Activated CD4-positive, alpha-beta T cell treated with anti-CD3 and anti-CD28 coated beads, Interleukin-2, Interleukin-6, amounts not matched to agents 100 ng/mL and 50 ng/mL, durations not matched to agents 16 hours and 8 hours (primary cell): ENCODE results near the gene MLXIPL.
"Not testable (repeated sequence)": the region's sequence is repeated elsewhere in the genome, so short reads cannot be mapped to it uniquely, and the experiment has no call there.

Source experiments
- DNase-seq: peaks from one replicate; pipeline ENCODE4 v3.0.0-alpha.2; 2020

Gene MLXIPL, protein sequence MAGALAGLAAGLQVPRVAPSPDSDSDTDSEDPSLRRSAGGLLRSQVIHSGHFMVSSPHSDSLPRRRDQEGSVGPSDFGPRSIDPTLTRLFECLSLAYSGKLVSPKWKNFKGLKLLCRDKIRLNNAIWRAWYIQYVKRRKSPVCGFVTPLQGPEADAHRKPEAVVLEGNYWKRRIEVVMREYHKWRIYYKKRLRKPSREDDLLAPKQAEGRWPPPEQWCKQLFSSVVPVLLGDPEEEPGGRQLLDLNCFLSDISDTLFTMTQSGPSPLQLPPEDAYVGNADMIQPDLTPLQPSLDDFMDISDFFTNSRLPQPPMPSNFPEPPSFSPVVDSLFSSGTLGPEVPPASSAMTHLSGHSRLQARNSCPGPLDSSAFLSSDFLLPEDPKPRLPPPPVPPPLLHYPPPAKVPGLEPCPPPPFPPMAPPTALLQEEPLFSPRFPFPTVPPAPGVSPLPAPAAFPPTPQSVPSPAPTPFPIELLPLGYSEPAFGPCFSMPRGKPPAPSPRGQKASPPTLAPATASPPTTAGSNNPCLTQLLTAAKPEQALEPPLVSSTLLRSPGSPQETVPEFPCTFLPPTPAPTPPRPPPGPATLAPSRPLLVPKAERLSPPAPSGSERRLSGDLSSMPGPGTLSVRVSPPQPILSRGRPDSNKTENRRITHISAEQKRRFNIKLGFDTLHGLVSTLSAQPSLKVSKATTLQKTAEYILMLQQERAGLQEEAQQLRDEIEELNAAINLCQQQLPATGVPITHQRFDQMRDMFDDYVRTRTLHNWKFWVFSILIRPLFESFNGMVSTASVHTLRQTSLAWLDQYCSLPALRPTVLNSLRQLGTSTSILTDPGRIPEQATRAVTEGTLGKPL

DNA sequence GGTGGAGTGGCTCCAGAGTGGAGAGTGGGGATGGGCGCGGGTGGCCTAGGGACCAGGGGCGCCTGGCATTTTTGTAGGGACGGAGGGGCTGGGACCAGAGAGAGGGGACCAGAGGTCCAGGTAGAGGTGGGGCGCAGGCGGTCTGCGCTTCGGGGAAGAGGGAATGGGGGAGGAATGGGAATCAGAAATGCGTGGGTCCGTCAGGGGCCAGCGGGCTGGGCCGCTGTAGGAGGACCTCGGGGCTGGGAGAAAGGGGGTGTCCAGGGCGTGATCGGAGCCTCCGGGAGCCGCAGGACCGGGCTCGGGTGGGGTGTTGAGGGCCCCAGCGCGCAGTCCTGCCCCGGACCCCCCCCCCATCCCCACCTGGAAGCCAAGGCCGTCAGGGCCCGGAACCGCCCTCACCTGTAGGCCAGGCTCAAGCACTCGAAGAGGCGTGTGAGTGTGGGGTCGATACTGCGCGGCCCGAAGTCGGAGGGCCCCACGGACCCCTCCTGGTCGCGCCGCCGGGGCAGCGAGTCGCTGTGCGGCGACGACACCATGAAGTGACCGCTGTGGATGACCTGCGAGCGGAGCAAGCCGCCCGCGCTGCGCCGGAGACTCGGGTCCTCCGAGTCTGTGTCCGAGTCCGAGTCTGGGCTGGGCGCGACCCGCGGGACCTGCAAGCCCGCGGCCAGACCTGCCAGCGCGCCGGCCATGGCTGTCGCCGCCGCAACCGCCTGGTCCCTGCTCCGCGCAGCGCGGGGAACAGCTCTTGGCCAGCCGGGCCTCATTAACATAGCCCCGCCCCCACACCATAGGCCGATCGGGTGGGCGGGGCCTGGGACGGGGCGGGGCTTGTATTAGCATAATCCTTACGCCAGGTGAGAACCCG is at the start of gene MLXIPL:
Gene MLXIPL, minus strand, starts transcription at position 725 of the 871 bp plus-strand sequence. Its CDS starts 30 bp downstream, at position 695.
- peak; percentile 66 for DNase-seq

DNA sequence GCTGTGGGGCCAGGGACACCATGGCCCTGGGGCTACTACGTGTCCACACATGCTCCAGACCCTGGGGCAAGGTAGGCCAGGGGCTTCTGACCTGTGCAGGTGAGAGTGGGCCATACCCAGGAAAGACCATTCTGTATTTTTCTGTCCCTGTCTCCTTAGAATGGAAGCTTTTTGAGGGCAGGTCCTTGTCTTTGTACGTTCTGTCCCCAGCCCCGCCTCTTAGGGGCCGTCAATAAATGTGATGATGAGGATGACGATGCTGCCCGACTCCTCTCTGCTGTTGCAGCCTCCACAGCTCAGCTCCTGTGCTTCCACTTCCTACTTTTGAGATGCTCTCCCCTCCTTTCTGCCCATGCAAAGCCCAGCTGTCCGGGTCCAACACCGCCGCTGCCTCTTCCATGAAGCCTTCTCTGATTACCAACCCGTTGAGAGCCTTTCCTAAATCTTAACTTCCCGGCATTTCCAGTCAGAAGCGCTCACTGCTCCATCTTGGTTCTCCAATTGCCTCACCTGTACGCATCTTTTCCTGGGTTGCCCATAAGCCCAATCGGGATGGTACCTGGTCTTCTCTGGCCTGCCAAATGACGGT is 47.6 kb upstream of the MLXIPL start:
- DNase-seq, result no peak

DNA sequence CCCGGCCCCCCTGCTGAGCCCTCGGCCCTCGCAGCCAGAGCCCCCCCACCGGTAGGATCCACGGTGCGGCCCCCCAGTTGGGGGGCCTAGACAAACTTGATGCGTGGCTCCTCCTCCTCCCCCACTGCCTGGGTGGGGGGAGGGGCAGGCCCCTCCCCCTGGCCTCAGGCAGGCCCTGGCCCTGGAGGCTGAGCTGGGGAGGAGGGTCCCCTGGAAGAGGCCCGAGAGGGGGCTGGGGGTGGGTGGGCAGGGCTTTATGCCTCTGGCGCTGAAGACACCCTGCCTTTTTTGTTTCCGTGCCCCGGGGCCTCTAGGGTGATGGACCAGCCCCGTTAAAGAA is 47.0 kb upstream of the MLXIPL start:
- DNase-seq, result no peak

DNA sequence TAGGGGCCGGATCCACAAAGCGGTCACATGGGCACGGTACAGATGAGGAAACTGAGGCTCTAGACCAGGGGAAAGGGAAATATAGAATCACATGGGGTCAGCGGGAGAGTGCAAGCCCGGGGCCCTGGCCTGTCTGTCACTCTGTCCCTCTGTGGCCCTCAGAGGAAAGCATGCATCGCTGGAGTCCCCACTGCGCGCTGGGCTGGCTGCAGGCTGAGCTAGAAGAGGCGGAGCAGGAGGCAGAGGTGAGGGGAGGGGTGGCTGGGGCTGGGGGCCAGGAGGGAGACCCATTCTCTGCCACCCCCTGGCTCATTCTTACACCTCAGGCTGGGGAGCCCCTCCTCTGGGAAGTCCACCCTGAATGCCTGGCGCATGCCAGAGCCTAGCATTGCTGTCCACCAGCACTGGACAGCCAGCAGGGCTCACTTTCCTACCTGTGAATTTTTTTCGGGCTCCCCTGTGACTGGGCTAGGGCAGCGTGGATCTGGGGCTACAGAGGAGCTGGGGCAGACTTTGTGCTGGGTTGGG is 45.6 kb upstream of the MLXIPL start:
- no peak for DNase-seq

DNA sequence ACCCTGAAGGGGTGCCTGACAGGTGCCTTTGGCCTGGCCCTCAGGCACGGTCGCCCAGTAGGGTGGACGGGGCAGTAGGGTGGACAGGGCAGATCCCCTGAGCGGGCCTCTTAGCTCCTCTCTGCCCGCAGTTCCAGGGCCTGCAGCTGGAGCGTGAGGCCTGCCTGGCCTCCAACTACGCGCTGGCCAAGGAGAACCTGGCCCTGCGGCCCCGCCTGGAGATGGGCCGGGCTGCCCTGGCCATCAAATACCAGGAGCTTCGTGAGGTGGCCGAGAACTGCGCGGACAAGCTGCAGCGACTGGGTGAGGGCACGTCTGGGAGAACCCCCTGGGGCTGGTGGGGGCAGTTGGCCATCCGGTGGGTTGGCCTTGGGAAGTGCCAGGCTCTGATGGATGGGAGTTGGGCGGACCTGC is 45.0 kb upstream of the MLXIPL start:
- no peak for DNase-seq

DNA sequence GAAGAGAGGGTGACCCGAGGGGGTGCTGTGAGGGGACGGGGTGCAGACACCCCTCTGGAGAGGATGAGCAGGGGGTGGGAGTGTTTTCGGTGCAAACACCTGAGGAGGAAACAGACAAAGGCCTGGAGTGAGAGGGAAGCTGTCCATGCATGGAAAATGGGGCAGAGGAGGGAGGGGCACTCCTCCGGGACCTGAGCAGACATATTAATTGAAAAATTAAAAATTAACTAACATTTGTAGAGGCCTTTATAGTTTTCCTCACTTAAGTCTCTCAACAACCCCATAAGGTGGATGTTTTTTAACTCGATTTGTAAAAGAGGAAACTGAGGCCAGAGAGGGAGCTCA is 44.5 kb upstream of the MLXIPL start:
- no peak for DNase-seq

DNA sequence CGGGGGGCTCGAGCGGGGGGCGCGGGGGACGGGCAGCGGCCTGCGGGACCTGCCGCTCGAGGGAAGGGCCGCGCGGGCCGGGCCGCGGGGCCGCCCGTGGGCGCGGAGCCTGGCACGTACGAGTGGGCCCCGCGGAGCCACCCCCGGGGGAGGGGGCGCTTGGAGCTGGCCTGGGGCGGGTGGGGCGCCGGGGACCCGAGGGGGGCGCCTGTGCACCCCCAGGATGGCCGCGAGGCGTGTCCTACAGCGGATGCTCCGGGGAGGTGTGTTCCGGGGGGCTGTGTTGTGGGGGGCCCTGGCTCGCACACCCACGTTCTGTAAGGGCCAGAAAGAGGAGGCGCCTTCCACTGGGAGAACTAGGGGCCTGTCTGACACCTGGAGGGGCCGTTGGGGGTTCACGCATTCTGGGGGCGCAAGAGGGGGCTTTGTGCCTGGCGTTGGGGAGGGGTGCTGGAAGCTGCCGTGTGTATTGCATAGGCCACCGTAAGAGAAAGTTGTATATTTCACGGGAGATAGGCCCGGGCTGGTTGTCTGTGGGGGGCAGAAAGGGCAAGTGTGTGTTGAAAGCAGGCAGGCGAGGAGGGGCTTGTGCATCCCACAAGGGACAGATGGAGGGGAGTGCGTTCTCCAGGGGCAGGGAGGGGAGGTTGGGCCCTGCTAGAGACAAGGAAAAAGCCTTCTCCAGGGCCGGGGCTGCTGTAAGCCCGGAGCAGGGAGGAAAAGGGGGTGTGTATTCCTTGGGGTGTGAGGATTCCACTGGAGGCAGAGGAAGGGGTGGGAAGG is 44.0 kb upstream of the MLXIPL start:
- no peak for DNase-seq

DNA sequence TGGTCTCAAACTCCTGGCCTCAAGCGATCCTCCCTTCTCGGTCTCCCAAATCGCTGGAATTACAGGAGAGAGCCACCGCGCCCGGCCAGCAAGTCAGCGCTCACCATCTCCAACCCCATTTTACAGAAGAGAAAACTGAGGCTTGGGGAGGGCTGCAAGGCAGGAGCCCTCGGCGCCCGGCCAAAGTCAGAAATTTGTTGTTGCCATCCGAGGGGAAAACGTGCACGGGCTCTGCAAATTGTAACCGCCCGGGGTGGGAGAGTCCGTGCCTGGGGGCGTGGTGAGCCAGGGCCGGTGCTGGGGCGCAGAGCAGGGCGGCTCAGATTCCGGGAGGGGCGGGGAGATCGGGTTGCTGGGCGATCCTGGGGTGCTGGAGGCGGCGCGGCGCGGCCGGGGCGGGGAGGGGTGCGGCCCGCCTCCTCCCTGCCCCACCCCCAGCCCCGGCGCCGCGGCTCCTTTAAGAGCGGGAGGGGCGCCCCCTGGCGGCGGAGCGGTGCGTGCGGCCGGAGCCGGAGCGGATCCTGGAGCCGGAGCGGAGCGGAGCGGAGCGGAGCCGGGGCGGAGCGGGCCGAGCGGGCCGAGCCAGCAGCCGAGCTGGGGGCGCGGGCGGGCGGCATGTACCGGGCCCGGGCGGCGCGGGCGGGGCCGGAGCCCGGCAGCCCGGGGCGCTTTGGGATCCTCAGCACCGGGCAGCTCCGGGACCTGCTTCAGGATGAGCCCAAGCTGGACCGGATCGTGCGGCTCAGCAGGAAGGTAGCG is 43.2 kb upstream of the MLXIPL start, which contains the start of gene VPS37D:
Gene VPS37D, plus strand, starts transcription at position 488 of the 759 bp plus-strand sequence. Its CDS starts 128 bp downstream, at position 616.
- DNase-seq, result peak; percentile 95

DNA sequence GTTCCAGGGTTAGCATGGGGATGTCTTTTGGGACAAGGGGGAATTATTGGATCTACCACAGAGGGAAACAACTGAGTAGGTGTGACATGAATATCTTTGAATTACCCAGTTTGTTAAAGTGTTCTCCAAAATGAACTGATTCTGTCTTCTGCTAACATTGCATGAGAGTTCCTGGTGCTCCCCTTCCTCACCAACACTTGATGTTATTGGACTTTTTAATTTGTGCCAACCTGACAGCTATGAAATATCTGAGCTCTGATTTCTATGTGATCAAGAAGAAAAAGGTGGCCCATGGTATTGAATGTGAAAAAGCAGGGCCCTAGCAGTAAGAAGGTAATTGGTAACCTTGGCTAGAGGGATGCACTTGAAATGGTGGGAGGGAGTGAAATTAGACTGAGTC is 38.7 kb upstream of the MLXIPL start:
- no peak for DNase-seq

DNA sequence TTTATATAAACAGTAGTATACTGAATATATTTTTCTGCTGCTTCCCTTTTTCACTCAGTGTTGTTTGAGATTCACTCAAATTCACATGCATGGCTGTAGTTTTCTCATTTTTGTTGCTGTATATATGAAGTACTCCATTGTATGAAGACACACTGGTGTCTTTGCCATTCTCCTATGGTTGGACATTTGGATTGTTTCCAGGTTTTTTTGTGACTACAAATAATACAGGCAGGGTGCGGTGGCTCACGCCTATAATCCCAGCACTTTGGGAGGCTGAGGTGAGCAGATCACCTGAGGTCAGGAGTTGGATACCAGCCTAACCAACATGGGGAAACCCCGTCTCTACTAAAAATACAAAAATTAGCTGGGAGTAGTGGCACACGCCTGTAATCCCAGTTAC is 36.3 kb upstream of the MLXIPL start:
- DNase-seq, result not testable (repeated sequence)

DNA sequence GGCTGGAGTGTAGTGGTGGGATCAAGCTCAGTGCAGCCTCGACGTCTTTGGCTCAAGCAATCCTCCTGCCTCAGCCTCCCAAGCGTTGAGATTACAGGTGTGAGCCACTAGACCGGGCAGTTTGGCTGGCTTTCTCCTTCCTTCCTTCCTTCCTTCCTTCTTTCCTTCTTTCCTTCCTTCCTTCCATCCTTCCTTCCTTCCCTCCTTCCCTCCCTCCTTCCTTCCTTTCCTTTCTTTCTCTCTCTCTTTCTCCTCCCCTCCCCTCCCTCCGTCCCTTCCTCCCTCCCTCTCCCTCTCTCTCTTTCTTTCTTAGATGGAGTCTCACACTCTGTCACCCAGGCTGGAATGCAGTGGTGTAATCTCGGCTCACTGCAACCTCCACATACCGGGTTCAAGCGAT is 35.7 kb upstream of the MLXIPL start:
- no peak for DNase-seq

DNA sequence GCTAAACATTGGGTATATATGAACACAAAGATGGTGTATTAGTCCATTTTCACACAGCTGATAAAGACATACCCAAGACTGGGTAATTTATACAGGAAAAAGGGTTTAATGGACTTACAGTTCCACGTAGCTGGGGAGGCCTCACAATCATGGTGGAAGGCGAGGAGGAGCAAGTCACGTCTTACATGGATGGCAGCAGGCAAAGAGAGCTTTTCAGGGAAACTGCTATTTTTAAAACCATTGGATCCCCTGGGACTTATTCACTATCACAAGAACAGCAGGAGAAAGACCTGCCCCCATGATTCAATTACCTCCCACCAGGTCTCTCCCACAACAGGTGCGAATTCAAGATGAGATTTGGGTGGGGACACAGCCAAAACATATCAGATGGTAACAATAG is 31.0 kb upstream of the MLXIPL start:
- not testable (repeated sequence) for DNase-seq

DNA sequence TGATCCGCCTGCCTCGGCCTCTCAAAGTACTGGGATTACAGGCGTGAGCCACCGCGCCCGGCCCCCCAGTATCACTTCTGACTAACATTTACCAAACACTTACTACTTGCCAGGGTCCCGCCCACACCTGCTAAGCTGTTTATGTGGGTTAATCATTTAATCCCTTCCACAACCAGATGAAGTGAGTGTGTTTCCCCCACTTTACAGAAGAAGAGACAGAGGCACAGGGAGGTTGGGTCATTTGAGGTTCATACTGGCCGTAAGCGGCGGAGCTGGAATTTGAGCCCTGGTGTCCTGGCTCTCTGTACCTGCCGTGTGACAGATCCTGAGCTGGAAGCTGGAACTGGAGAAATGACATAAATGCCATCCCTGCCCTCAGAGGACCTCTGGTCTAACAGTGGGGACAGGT is 28.2 kb upstream of the MLXIPL start:
- DNase-seq, result no peak

DNA sequence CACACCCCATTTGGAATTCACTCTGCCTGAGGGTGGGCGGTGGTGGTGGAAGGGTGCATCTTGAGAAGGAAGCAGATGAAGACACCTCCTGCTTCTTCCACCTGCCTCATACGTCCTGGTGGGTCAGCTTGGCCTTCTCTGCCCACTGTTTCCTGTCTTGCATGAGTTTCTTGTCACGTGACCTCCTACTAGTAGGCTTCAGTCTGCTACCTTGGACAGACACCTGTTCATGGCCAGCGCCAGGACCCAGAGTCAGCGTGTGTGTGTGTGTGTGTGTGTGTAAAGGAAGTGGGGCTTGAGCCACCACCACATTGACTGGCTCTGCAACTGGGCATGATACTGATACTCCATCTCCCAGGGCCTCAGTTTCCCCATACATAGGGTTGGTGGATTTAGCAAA is 26.2 kb upstream of the MLXIPL start:
- DNase-seq, result no peak

DNA sequence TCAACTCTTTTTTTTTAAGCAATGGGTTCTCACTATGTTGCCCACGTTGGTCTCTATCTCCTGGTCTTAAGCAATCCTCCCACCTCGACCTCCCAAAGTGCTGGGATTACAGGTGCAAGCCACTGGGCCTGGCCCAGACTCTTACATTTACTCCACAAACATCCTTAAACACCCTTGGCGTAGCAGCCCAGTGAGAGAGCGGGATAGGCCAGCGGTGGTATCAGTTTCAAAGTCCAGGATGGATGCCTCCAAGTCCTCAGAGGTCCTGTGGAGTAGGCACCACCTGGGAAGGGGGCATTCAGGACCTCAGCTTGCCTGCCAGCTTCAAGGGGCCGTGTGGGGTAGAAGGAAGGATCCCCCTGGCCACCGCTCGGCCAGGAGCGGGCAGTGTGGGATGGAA is 25.3 kb upstream of the MLXIPL start:
- no peak for DNase-seq

DNA sequence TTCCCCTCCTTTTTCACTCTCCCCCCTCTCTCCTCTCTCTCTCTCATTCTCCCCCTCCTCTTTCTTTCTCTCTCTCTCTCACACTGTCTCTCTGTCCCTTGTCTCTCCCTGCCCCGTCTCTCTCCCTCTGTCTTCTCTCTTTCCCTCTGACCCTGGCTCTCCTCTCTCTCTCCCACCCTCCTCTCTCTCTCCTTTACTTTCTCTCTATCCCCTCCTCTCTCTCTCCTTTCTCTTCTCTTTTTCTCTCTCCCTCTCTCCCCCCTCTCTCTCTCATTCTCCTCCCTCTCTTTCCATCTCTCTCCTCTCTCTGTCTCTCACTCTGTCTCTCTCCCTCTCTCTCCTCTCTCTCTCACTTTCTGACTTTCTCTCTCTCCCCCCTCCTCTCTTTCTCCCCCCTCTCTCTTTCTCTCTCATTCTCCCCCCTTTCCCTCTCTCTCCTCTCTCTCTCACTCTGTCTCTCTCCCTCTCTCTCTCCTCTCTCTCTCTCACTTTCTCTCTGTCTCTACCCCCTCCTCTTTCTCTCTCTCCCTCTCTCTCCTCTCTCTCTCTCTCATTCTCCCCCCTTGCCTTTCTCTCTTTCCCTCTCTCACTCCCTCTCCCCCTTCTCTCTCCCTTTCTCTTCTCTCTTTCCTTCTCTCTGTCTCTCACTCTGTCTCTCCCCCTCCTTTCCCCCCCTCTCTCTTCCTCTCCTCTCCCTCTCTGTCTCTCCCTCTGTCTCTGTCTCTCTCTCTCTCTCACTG is 24.4 kb upstream of the MLXIPL start:
- no peak for DNase-seq

DNA sequence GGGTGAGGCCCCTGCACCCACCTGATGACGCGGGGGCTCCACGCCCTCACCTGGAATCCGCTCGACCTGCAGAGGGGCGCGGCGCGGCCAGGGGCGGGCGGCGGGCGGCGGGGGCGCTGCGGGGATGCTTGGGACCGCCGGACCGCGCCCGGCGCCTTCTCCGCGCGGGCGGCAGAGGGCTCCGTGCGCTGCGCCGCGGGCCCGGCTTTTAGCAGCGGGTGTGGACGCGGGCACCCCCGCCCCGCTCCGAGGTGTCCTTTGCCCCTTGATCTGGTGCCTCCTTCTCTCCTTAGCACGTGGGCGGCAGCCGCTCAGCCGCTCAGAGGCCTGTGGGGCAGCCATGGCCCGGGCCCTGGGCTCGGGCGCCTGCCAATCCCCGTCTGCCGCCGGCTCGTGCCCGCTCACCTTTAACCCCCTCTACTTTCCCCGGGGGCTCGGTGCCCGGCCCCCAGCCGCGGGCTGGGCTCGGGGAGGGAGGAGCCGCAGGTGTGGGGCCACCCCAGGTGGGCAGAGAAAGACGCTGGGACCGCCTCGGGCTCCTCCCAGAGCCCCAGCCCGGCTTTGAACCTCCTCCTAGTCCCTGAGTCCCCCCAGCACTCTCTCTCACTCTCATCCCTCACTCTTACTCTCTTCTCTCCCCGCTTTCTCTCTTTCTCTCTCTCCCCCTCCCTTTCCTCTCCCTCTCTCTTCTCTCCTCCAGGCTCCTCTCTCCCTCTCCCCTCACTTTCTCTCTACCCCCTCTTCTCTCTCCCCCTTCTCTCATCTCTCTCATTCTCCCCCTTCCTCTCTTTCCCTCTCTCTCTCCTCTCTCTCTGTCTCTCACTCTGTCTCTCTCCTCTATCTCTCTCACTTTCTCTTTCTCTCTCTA is 23.6 kb upstream of the MLXIPL start:
- no peak for DNase-seq

DNA sequence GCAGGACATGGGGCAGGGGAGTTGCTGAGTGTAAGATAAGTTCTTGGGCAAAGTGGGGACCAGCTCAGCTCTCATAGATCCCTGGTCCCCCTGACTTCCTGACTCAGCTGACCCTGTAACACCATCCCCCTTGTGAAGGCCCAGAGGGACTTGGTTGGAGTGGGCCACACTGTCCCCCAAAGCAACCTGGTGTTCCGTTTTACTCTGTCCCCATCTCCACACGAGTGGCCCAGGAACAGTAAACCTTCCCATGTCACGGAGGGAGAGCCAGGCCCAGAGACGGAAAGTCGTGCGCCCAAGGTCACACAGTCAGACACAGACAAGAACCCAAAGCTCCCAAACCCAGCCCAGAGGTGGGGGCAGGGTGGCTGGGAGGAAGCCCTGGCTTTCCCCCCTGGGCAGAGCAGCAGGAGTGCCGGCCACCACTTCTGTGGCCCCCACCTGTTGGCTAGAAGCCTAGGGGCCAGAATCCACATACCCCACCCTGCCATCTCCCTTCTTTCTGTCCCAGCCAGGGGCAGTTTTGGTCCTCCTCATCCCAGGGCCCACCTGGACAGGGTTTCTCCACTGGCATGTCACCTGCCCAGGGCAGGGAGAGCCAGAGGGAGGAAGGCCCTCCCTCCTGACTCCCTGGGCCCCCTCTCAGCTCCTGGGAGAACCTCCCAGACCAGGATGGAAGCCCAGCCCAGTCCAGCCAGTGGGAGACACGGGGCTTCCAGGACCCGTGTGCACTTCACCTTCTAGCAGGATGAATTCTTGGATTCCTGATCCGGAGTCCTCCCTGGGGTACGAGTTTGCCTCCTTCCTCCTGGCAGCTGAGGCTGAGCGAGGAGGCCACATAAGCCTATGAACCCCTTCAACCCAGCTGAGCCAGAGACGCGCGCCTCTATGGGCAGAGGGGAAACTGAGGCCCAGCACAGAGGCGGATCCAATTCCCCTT is 22.7 kb upstream of the MLXIPL start:
- no peak for DNase-seq
